GM12872 (cell line): Measurements from ENCODE around the gene TRMT5.

Experiments used
- CTCF ChIP-seq: IDR thresholded peaks from 3 replicates; pipeline ENCODE4 v1.5.1; 2011; ENCODE audit warnings: low read depth, mild to moderate bottlenecking, low read length, moderate library complexity; ENCODE audit not compliant: insufficient read depth

Gene TRMT5

GRCh38 chr14:60925286-60925685, 55.6 kb downstream of the TRMT5 start:
- TF ChIP-seq CTCF: no peak

GRCh38 chr14:60922050-60922449, 58.8 kb downstream of the TRMT5 start:
- TF ChIP-seq CTCF: no peak
